A673 (cell line): ENCODE results near the gene VEGFC.

Source experiments
- EZH2 ChIP-seq: fragments of 200-600 bp; sonication (generic); IDR thresholded peaks from 2 replicates; pipeline ENCODE4 v1.6.1; 2017; ENCODE audit warnings: borderline replicate concordance, low read depth, mild to moderate bottlenecking, mixed read lengths, antibody characterized with exemption, low read length; ENCODE audit not compliant: poor library complexity, severe bottlenecking
- TF ChIP-seq, protein P1 (sequence below): fragments of 300-800, 200-600 bp; sonication (generic); conservative IDR thresholded peaks from 2 replicates; pipeline ENCODE4 v1.5.1; 2017; ENCODE audit warnings: low read depth, mild to moderate bottlenecking, antibody characterized with exemption, low read length, moderate library complexity, mixed read lengths

GRCh38 chr4:176653401-176654220 lies 139.1 kb downstream of the VEGFC start:
- TF ChIP-seq, protein P1, sequence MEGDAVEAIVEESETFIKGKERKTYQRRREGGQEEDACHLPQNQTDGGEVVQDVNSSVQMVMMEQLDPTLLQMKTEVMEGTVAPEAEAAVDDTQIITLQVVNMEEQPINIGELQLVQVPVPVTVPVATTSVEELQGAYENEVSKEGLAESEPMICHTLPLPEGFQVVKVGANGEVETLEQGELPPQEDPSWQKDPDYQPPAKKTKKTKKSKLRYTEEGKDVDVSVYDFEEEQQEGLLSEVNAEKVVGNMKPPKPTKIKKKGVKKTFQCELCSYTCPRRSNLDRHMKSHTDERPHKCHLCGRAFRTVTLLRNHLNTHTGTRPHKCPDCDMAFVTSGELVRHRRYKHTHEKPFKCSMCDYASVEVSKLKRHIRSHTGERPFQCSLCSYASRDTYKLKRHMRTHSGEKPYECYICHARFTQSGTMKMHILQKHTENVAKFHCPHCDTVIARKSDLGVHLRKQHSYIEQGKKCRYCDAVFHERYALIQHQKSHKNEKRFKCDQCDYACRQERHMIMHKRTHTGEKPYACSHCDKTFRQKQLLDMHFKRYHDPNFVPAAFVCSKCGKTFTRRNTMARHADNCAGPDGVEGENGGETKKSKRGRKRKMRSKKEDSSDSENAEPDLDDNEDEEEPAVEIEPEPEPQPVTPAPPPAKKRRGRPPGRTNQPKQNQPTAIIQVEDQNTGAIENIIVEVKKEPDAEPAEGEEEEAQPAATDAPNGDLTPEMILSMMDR, result no peak
- TF ChIP-seq EZH2, result no peak
